HEK293T (cell line): ENCODE results near the gene LZTS3.

Source experiments
- ARNT ChIP-seq: fragments of 450-650 bp; IDR thresholded peaks from 2 replicates; pipeline ENCODE4 v1.6.1; 2017; ENCODE audit warnings: mild to moderate bottlenecking
- BHLHE40 ChIP-seq: fragments of 450-650 bp; IDR thresholded peaks from 2 replicates; pipeline ENCODE4 v1.6.1; 2016; ENCODE audit warnings: mild to moderate bottlenecking, moderate library complexity, borderline replicate concordance
- FOXA1 ChIP-seq: fragments of 450-650 bp; IDR thresholded peaks from 2 replicates; pipeline ENCODE4 v1.6.1; 2016; ENCODE audit warnings: mild to moderate bottlenecking
- FOXM1 ChIP-seq: fragments of 450-650 bp; IDR thresholded peaks from 2 replicates; pipeline ENCODE4 v1.6.1; 2017; ENCODE audit warnings: mild to moderate bottlenecking, borderline replicate concordance
- HDGF ChIP-seq: fragments of 450-650 bp; IDR thresholded peaks from 2 replicates; pipeline ENCODE4 v1.6.1; 2017; ENCODE audit warnings: antibody characterized with exemption, borderline replicate concordance
- L3MBTL2 ChIP-seq: fragments of 450-650 bp; conservative IDR thresholded peaks from 2 replicates; pipeline ENCODE4 v1.6.1; 2016; ENCODE audit warnings: mild to moderate bottlenecking
- LEF1 ChIP-seq: fragments of 450-650 bp; IDR thresholded peaks from 2 replicates; pipeline ENCODE4 v1.6.1; 2017; ENCODE audit warnings: mild to moderate bottlenecking, borderline replicate concordance
- SP1 ChIP-seq: fragments of 450-650 bp; IDR thresholded peaks from 2 replicates; pipeline ENCODE4 v1.6.1; 2017
- SUZ12 ChIP-seq: fragments of 450-650 bp; IDR thresholded peaks from 2 replicates; pipeline ENCODE4 v1.6.1; 2016; ENCODE audit warnings: mild to moderate bottlenecking
- ZNF384 ChIP-seq: fragments of 450-650 bp; IDR thresholded peaks from 2 replicates; pipeline ENCODE4 v1.6.1; 2016

DNA sequence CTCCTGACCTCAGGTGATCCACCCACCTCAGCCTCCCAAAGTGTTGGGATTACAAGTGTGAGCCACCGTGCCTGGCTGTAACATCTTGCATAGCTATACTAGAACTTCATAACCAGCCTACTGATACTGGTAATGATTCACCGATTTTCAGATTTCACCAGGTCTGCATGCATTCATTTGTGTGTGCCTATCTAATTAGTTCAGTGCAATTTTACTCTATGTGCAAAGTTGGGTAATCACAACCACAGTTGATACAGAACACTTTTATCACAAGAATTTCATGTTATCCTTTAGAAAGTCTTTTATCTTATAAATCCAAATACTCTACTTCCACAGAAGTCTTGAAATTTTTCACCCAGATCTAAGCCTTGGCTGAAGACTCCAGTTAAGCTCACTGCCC, 35.9 kb downstream of the LZTS3 start:
- TF ChIP-seq SP1 (no peak), ZNF384 (no peak), LEF1 (no peak), BHLHE40 (no peak), FOXA1 (no peak), SUZ12 (no peak), HDGF (no peak), FOXM1 (no peak), L3MBTL2 (no peak), ARNT (no peak)
